Esophagus squamous epithelium (tissue), 4 donors: ENCODE results near the gene SLC9A9.

Source experiments
- CTCF ChIP-seq, 6 experiments: fragments of 450-650 bp in 4 of 6; fragments of 200-600 bp in 2 of 6; sonication (generic) in 2 of 6; IDR thresholded peaks; one replicate each; pipeline ENCODE4 v1.5.1; 2016 to 2019; ENCODE audit warnings: antibody characterized with exemption in 6 of 6, mild to moderate bottlenecking in 4 of 6, moderate library complexity in 4 of 6
- POLR2A ChIP-seq, 4 donors: fragments of 450-650 bp; IDR thresholded peaks; one replicate each; pipeline ENCODE4 v1.6.1; 2017; ENCODE audit warnings: antibody characterized with exemption in 4 of 4, mild to moderate bottlenecking in 4 of 4, moderate library complexity in 3 of 4

GRCh38 chr3:143484846-143485512 is 363.3 kb downstream of the SLC9A9 start:
- TF ChIP-seq CTCF (IDR thresholded peaks at IDR 0.05) (no peak), POLR2A (IDR thresholded peaks at IDR 0.05) (no peak)
